NCI-H1436 (cell line): ENCODE measurements around the gene TRAF3.
"Not testable (repeated sequence)": the region's sequence is repeated elsewhere in the genome, so short reads cannot be mapped to it uniquely, and the experiment has no call there.

Source experiments
- DNase-seq: peaks from one replicate; lab custom pipeline; 2025; lab: John Stamatoyannopoulos, UW

TRAF3 gene

DNA sequence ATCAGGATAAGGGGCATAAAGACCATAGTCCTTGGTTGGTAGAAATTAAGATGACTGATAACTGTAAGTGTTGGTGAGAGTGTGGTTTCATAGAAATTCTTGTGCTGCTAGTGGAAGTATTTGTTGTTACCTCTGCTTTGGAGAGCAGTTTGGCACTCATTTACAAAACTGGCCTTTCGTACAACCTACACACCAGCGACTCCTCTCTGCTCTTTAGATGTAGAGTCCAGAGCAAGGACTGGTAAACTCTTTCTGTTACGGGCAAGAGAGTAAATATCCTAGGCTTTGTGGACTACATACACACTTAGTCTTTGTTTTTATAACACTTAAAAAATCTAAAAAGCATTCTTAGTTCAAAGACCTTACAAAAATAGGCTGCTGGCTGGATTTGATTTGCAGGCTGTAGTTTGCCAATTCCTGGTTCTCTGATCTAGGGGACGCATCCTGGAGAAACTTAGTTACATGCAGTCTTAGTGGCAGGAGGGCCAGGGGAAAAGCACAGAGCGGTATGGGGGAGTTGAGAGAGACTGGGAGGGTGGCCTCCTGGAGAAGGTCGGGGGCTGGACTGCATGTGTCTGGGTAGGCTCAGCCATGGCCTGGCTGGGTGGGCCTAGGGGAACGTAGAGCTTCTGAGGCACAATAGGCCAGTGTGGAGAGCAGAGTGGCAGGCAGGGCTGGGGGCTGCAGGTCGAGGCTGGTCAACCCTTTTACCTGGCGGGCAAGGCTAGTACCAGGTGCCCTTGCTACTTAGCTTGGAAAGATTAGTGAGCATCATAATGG is 89.9 kb downstream of the TRAF3 start:
- no peak for DNase-seq

GRCh38 chr14:102867826-102868580 is 90.8 kb downstream of the TRAF3 start:
- DNase-seq = no peak

GRCh38 chr14:102868956-102869547 is 91.8 kb downstream of the TRAF3 start:
- DNase-seq = no peak

GRCh38 chr14:102870246-102870645 is 93.0 kb downstream of the TRAF3 start:
- DNase-seq = no peak

GRCh38 chr14:102870994-102871831 is 94.0 kb downstream of the TRAF3 start:
- DNase-seq = no peak

DNA sequence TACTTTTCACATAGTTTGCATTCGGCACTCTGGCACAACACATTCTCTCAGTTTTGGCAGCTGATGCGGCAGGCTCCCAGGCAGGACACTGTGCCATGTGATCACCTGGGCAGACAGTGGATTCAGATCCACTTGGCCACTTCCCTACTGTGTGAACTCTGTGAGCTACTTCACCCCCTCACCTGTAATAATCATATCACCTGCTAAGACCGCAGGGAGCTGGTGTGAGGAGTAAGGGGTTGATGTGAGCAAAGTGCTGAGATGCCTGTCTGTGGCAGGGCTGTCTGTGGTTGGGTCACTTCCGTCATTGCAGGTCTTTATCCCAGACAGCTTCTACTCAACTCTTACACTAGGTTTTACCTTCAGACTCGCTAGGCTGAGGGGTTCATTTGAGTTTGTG is 94.8 kb downstream of the TRAF3 start:
- DNase-seq = no peak

DNA sequence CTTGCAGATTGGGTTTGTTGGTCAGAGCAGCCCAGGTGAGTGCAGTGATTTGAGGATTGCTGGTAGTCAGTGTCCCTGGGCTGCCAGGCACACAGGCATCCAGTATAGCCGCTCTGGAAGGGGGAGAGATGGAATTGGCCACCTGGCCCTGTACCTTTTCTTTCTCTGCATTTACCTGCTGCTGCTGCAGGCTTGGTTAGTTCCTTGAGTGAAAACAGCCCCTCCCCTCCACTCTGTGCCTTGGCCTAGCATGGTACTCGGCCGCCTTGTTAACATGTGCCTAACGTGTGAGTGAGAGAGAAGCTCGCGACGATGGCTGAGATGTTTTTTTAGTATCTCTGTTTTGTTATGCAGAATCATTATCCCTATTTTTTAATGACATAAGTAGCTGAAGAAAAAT is 95.9 kb downstream of the TRAF3 start:
- no peak for DNase-seq

GRCh38 chr14:102873546-102874061 is 96.4 kb downstream of the TRAF3 start:
- no peak for DNase-seq

GRCh38 chr14:102875652-102876051 is 98.4 kb downstream of the TRAF3 start:
- no peak for DNase-seq

DNA sequence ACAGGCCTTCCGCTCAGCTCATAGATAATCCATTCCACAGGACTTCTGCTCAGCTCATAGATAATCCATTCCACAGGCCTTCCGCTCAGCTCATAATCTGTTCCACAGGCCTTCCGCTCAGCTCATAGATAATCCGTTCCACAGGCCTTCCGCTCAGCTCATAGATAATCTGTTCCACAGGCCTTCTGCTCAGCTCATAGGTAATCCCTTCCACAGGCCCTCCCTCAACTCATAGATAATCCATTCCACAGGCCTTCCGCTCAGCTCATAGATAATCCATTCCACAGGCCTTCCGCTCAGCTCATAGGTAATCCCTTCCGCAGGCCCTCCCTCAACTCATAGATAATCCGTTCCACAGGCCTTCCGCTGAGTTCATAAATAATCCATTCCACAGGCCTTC is 100.3 kb downstream of the TRAF3 start:
- DNase-seq = not testable (repeated sequence)

DNA sequence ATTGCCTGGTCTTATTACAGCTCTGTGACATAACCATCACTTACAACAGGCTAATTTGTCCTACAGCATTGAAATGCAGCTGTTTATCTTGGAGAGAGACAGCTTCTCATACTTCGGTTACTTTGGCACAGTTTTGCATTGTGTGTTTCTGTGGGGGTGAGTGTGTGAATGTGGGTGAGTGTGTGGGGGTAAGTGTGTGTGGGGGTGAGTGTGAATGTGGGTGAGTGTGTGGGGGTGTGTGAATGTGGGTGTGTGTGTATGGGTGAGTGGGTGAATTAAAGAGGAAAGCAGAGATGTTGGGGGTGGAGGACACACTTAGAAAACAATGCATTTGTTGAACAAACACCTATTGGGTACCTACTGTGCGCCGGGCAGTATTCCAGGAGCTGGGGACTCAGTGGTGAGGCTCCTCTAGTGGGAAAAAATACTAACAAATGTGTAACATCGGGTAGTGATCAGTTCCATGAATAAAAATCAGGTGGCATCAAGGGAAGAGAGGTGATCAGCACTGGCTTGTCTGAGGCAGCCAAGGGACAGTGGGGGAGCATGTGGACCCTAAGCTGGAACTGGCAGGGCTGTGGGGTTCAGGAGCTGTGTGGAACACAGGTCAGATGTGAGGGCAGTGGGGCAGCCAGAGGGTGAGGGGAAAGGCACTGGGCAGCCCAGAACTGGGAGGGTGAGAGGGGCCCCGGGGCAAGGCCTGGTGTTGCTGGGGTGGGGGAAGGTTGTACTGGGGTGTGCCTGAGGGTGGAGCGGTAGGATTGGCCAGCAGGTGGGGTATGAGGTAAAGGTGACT is 101.1 kb downstream of the TRAF3 start:
- DNase-seq = no peak

GRCh38 chr14:102878970-102879460 is 101.8 kb downstream of the TRAF3 start:
- no peak for DNase-seq

DNA sequence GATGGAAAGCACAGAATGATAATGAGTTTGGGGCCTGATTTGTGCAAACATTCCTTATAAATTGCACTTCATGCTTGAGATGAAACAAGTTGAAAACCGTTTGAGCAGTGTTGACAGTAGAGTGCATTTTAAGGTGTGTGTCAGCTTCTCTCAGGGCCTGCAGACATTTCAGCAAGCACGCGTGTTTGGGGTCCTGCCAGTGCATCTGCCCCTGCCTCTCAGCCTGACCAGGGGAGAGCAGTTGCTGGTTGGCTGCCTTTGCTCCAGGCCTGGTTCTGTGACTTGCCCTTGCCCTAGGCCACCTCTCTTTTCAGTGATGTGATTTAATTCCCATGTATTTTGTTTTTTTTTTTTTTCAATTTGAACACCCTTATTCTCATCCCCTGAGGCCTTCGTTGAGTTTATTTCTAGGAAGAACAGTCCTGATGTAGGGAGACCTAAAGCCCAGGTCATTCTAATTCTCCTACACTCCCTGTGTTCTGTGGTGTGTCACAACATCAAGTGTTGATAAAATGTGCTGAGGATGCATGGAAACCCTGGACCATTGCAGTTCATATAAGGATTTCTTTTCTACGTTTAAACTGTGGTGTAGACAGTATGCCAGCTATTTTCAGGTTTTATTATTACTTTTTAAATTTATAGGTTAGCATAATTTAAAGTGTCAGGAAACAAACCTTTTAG is 105.1 kb downstream of the TRAF3 start:
- DNase-seq = no peak

DNA sequence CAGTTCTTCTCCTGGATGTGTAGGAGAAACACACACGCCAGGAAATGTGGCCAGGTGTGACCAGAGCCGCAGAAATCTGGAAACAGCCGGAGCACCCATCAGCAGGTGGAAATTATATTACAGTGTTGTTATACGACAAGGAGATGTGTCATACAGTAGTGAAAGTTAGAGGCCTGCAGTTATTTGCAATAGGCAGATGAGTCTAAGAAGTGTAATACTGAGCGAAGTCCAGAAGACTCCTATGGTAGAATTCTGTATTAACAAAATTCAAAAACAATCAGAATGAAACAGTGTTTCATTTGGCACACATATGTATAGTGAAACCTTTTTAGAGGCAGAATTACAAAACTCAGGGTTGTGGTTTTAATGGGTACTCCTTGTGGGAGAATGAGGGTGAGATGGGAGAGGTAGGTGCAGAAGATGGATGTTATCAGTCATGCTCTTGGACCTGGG is 105.9 kb downstream of the TRAF3 start:
- no peak for DNase-seq

DNA sequence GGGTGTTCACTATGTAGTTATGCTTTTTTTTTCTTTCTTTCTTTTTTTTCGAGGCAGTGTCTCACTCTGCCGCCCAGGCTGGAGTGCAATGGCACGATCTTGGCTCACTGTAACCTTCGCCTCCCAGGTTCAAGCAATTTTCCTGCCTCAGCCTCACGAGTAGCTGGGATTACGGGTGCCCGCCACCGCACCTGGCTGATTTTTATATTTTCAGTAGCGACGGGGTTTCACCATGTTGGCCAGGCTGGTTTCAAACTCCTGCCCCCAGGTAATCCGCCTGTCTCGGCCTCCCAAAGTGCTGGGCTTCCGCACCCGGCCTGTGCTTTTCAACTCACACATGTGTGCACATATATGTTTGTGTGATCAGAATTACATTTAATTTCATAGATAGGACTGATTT is 106.3 kb downstream of the TRAF3 start:
- no peak for DNase-seq

- DNase-seq = no peak
Measured at GRCh38 chr14:102885737-102886447, 108.6 kb downstream of the TRAF3 start.

DNA sequence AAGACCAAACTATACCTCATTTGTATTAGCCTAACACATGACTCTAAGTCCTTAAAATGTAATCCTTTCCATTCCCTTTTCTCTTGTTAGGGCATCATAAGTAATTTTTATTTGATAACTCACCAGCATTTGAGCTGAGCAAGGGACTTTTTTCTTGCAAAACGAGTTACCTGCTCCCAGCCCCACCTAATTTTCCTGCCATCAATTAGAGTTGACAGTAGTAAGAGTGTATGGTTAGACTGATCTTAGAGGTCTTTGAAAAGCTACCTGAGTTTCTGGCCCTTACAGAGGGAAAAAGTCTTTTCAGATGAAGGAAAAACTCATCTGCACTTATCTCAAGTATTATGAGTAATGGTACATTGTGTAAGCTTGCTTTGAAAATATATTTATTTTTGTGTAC is 111.5 kb downstream of the TRAF3 start:
- DNase-seq = no peak

DNA sequence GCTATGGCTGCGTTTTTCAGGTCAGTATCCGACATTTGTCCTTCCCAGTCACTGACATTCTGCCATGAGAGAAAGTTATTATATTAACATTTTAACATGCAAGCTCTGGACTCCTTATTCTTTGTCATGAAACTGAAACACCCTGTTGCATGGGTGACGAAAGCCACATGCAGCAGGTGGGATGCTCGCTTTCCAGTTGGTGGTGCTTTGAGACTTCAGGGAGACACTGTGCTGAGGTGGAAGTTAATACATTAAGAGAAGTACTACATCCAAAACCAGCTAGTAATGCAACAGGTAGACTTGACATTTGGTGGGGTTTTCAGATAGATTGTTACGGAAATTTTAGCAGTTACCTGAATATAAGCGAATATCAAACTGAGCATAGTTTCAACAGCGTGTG is 112.4 kb downstream of the TRAF3 start:
- no peak for DNase-seq

DNA sequence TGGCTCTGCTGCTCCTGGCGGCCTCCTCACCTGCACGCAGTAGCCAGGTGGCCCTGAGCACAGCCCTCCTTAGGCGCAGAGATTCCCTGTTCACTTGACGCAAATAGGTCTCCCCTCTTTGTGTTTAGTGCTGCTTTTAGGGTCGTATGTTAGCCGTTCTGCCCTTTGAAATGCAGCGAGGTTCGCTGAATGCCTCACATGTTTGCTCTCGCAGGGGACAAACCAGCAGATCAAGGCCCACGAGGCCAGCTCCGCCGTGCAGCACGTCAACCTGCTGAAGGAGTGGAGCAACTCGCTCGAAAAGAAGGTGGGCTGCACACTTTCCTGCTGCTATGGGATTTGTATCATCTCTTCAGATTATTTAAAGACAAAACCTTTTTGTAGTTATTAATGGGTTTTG is 113.9 kb downstream of the TRAF3 start:
- DNase-seq = no peak

GRCh38 chr14:102891556-102891955 is 114.3 kb downstream of the TRAF3 start:
- DNase-seq = no peak
